Left lobe of liver (tissue), 2 donors: Measurements from ENCODE around the gene DNAJA3. TPM values are rescaled to one million over a fixed set of nuclear protein-coding genes. Genes with fewer than 3 reads are reported as not detected.
A peak's percentile ranks its signal among the peaks of the same experiment; 100 is the strongest.
"Not testable (repeated sequence)": the region's sequence is repeated elsewhere in the genome, so short reads cannot be mapped to it uniquely, and the experiment has no call there.

Source experiments
- ATAC-seq: fragments of 200-7000 bp; cut with Tn5 transposase; one replicate; pipeline ENCODE4 v1.9.1; 2020; ENCODE audit warnings: mild to moderate bottlenecking, moderate library complexity
- DNase-seq: peaks from one replicate; pipeline ENCODE4 v3.0.0-alpha.2; 2020; ENCODE audit warnings: low spot score
- total RNA-seq: library from RNA; stranded (reverse); gene quantifications from one replicate; pipeline ENCODE4 v1.2.1, GENCODE V29; 2021
- donor health status: DM: no; HTN: no; CAD: no; lungs with moderate emphysema.
- donor health status: DM: no; HTN: yes; CAD: no.

DNAJA3 gene
- total RNA-seq, 1 donor from 2014 or later = 57.0 TPM

DNA sequence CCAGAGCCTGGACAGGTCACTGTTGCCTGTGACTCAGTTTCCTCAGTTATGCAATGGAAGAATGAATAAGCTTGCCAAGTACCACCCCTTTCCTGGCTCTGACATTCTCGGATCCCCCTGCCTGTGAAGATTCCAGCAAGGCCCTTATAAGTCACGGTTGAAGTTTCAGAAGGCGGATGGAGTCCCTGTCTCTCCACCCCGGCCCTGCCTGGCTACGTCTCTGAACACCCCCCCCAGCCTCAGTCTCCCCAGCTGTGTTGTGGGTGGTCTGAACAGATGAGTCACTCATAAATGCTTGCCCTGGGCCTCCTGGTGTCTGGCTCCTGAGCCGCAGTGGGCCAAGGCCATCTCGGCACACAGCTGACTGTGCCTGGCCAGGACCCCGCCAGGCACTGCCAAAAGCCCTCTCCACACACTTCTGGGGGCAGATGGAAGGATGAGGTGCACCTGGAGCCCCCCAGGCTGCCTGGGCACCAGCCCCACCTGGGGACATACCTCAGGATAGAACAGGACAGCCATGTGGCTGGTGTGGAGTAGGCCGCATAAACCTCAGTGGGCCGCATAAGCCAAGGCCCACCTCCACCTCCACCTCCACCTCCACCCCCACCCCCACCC is 38.6 kb upstream of the DNAJA3 start:
- no peak for DNase-seq
- no peak for ATAC-seq

DNA sequence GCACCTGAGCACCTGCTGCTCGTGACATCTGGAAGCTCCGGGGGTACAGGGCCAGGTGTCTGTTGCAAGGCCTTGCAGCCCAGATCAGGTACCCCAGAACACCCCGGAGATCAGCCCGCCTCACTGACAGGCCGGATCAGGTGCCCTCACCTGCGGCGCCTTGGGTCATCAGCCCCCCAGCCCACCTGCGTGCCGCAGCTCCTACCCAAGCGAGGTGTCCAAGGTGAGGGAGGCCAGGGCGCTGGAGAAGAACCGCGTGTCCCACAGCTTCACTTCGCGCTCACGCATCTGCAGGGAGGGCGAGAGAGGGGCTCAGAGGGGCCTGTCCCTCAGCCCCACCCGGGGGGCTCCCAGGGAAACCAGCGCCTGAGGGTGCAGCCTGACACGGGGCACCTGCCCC is 37.9 kb upstream of the DNAJA3 start:
- no peak for ATAC-seq
- DNase-seq = no peak

DNA sequence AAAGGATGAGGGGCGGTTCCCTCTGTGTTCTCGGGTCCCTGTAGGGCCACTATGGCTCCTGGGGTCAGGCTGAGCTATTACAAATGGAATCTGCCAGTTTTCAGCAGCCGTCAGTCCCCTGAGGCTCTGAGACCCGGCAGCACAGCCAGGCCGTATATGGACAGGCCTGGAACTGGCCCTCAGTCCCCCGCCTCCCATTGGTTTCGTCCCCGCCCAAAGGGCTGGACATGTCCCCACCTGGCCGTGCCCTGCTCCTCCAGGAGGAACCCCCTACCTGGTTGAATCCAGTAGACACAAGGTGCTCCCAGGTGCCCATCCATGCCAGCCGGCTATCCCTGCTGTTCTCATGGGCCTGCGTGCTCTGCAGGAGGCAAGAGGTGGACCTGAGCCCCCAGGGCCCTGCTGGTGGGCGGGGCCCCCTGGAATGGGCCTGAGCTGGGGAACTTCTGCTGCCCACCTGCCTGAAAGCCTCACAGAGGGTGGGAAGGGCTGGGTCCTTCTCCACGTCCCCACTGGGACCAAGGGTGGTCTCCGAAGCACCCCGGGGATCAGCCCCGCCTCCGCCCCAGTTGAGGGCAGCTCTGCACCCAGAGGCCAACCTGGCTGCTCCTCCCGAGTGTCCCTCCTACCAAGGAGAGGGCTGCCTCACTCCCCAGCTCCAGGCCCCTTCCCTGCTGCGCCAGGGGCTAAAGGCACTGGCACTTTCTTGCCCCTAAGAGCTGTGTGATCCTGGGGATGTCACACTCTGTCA is 37.2 kb upstream of the DNAJA3 start:
- ATAC-seq (no peak), DNase-seq (no peak)

DNA sequence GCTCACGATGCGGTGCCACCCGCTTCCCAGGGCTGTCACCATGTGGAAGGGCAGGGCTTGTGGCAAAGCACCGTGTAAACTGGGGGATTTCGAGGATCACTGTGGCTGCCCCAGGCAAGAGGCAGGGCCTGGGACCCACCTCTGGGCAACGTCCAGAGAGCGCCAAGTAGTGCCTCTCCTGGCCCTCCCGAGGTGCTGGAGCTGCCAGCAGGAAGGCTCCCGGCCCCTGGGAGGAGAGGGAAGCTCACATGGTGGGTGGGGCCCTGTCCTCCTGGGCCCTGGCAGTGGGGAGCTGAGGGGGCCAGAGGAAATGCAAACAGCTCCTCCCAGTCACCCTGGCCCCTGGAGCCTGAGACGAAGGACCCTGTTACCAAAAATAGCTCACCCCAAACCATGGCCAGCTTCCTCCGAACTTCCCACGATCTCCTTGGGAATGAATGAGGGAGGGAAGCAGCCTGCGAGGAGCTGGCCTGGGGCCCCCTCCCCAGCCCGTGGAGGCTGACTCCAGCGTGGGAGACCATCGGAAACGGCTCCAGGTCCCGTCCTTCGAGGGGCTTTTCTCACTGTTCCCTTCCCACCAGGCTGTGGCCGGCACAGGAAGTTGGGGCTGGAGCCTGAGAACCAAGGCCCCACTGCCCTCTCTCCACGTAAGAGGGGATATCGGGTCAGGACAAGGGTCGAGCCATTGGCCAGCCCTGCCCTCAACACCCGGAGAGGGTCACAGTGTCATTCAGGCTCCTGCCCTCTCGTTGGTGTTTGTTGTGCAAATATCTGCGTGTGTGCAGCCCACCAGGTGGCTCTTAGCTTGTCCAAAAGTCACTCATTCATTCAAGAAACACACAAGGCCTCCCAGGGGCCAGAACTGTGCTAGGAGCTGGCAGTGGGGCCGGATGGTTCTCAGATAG is 36.4 kb upstream of the DNAJA3 start:
- DNase-seq (no peak), ATAC-seq (no peak)

DNA sequence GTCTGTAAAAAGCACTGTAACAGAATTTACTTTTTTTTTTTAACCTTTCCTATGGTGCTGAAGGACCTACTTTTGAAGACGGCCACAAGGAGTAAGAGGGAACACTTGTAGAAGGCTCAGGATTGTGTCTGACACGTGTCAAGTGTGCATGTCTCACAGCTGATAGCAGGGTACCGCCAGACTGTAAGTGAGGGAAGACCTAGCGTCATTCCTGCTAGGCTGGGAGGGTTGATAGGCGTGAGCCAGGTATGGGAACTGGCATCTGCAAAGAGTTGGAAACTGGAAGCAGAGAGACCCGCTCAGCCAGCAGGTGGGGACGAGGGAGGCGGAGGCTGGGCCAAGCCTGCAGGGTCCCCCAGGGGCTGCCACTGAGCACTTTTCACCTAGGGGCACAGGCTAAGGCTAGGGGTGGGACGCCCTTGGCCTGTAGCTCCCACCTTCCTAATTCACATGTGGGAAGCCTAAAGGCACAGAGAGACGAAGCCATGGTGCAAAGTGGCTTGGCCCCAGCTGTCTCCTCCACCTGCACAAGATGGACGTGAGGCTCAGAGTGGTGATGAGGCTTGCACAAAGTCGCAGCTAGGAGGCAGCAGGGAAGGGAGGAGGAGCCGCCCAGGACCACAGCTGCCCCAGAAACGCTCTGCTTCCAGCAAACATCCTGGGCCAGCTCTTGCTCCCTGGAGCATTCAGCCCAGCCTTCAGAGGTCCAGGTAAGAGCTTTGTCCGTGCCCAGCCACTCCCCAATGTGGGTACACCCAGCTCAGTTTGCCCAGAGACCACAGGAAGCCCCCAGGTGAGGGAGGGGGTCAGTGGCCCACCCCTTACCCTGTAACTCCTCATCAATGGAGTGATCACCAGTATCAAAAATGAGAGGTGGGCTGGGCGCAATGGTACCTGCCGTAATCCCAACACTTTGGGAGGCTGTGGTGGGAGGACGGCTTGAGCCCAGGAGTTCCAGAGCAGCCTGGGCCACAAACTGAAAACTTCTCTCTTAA is 35.1 kb upstream of the DNAJA3 start:
- ATAC-seq (no peak), DNase-seq (no peak)

DNA sequence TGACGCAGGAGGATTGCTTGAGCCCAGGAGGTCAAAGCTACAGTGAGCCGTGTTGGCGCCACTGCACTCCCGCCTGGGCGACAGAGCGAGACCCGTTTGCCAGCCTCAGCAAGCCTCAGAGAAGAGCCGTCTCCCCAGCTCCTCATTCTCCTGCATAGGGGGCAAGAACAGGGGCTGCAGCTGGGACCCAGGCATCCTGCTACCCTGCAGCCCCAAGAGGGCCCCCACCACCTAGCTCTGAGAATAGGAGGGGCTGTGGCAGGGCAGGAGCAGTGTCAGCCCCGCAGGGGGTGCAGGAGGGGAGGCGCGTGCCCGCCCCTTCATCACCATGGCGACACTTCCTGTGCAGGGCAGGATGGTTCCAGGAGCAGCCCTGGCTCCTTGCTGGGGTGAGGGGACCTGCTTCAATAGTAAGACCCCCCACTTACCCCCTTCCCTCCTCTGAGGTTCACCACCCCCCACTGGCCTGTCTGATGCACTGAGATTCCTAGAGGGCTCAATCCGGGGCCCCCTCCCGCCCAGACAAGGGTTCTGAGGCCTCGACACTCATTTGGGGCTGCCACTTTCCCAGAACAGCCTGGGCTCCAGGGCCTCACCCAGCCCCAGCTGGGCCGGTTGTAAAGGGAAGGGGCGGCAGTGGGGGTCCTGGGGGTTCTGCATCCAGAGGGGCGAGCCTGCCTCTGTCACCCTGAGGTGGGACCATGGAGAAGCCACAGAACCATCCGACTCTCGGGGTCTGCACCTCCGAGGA is 33.9 kb upstream of the DNAJA3 start:
- no peak for DNase-seq

DNA sequence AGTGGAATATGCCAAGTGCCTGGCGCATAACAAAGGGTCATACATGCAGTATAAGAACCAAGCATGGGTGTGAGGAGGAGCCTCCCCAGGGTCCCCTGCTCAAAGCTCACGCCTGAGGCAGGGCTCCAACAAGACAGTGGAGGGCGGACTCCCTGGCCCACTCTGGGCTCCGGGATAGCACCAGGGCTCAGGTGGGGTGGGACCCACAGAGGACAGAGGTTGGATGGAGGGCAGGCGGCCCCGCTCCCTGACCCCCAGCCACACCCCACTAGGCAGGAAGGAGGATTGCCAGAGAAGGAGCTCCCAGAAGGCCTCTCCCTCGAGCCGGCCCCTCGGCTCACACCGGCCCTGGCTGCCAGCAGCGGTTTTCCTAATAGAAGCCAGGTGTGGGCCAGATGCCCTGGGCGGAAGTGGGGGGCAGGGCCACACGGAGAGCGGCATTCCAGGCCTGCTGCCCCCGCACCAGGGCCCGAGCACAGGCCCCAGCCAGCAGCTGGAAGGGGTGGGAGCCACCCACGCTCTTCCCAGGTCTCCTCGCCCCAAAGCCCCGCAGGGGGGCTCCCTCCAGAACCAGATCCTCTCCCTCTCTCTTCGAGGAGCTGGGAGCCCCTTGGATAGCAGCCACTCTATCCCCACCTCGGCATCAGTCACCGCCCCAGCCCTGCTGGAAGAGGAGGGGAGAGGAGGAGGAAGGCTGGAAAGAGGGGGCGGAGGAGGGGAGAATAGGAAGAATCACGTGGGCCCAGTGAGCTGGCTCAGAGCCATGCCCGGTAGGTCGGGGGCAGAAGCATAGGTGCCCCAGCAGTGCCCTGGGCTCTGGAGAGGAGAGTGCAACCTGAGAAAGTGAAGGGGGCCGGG is 33.1 kb upstream of the DNAJA3 start:
- no peak for DNase-seq
- no peak for ATAC-seq

More for the DNA sequence above, 33.9 kb upstream of the DNAJA3 start:
- no peak for ATAC-seq

DNA sequence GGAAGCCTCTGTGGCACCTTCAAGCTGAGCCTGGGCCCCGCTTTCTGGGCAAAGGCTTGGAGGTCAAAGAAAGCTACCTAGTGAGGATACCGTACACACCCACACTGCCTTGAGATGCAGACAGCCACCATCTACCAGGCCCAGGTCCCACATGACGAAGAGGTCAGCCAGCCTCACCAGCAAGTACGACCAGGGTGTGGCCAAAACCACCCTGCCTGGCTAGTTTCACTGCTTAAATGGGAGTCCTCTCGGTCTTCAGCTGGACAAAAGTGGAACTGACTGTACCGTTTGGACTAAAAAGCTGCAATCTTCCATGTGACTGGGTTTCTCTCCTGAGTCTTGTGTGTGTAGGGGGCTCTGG is 32.4 kb upstream of the DNAJA3 start:
- ATAC-seq (no peak), DNase-seq (no peak)

DNA sequence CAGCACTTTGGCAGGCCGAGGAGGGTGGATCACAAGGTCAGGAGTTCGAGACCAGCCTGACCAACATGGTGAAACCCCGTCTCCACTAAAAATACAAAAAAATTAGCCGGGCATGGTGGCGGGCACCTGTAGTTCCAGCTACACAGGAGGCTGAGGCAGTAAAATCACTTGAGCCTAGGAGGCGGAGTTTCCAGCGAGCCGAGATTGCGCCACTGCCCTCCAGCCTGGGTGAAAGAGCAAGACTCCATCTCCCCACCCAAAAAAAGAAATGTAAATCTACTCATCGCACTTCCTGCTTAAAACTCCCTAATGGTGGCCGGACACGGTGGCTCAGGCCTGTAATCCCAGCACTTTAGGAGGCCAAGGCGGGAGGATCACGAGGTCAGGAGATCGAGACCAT is 31.8 kb upstream of the DNAJA3 start:
- ATAC-seq, DNase-seq: not testable (repeated sequence)

DNA sequence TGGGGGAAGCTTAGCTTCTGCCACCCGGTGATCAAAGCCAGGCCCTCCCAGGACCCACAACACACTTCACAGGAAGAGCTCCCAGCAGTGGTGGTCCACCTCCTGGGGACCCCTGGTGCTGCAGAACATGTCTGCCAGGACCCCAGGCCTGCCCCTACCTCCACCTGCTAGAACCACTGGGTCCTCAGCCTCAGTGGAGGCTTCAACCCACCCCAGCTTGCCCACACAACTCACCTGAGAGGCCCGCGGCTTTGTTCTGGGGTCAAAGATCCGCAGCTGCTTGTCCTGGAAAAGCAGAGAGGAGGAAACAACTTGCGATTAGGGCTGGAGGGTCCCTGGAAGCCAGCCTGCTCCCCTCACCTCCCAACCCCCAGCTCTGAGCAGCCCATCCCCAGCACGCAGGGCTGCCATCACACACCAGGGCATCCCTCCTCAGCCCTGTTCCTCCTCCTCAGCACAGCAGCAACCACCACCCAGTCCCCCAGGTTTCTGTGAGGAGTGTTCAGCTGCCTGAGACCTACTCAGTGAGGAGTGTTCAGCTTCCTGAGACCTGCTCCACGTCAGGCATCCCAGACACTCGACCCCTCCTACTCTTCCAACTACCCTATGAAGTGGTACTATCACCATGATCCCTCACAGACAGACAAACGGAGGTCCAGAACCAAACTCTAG is 30.5 kb upstream of the DNAJA3 start:
- ATAC-seq (no peak), DNase-seq (no peak)

DNA sequence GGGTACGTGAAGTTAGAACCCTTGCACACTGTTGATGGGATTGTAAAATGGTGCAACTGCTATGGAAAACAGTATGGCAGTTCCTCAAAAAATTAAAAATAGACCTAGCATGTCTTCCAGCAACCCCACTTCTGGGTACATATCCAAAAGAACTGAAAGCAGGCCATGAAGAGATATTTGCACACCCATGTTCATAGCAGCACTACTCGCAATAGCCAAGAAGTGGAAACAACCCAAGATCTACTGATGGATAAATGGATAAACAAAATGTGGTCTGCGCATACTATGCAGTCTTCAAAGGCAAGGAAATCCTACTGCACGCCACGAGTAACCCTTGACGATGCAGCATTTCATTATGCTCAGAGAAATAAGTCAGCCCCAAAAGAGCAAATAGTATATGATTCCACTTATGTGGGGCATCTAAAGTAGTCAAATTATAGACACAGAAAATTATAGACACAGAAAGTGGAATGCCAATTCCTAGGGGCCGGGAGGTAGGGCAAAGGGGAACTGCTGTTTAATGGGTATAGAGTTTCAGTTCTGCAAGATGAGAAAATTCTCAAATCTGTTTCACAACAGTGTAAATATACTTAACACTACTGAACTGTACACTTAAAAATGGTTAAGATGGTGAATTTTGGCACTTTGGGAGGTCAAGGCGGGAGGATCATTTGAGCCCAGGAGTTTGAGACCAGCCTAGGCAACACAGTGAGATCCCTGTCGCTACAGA is 26.5 kb upstream of the DNAJA3 start:
- ATAC-seq (no peak), DNase-seq (no peak)

DNA sequence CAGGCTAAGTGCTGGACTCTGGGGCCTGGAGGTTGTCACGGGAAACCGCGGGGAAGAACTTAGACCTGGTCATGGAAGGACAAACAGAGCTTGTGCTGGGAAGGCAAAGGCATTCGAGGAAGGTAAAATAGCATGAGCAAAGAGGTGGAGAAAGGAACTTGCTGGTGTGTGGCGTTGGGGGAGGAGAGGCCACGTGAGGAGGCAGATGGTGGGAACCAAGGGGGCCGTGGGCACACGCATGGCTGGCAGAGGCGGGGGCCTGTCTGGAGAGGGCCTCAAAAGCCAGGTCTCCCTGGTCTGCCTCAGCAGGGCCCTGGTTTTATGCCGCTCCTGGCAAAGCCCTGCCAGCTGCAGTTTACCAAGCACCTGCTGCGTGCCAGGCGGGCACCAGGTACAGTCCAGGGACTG is 24.6 kb upstream of the DNAJA3 start:
- no peak for ATAC-seq
- no peak for DNase-seq

DNA sequence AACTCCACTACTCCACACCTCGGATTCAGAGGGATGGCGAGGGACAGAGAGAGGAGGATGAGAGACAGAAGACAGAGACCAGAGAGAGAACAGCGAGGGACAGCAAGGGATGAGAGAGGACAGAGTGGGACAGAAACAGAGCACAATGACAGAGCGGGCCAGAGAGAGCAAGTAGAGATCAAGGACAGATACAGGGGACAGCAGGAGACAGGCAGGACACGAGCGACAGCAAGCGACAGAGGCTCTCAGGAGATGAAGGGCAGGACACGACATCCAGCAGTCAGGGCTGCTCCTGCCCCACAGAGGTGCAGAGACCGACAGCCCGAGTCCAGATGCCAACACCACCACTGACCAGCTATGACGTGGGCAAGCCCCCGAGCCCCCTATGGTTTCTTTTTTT is 24.2 kb upstream of the DNAJA3 start:
- no peak for DNase-seq
- no peak for ATAC-seq

DNA sequence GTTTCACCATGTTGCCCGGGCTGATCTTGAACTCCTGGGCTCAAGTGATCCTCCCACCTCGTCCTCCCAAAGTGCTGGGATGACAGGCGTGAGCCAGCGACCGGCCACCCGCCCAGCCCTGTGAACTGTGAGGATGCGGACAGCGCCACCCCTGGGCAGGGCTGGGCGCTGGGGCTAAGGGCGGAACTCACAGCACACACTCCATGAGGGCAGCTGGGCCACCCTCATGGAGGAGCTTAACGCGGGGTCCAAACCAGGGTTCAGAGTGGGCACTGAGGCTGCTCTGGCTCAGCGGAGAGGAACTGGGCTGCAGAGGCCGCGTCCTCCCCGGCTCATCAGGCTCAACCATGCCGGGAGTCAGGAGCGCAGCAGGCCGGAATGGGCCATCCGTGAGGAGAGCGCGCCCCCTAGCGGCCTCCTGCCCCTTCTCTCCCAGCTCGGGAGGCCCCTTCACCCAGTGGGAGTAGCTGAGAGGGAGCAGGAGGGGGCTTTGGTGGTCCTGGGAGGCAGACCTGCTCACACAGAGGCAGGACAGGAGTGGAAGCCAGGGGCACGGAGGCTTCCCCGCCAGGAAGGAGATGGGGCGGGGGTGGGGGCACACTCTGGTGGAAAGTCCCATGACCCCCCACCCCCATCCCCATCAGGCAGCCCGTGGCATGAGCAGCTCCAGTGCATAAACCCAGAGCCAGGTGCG is 23.1 kb upstream of the DNAJA3 start:
- peak; percentile 83 for DNase-seq
- peak; percentile 96 for ATAC-seq

DNA sequence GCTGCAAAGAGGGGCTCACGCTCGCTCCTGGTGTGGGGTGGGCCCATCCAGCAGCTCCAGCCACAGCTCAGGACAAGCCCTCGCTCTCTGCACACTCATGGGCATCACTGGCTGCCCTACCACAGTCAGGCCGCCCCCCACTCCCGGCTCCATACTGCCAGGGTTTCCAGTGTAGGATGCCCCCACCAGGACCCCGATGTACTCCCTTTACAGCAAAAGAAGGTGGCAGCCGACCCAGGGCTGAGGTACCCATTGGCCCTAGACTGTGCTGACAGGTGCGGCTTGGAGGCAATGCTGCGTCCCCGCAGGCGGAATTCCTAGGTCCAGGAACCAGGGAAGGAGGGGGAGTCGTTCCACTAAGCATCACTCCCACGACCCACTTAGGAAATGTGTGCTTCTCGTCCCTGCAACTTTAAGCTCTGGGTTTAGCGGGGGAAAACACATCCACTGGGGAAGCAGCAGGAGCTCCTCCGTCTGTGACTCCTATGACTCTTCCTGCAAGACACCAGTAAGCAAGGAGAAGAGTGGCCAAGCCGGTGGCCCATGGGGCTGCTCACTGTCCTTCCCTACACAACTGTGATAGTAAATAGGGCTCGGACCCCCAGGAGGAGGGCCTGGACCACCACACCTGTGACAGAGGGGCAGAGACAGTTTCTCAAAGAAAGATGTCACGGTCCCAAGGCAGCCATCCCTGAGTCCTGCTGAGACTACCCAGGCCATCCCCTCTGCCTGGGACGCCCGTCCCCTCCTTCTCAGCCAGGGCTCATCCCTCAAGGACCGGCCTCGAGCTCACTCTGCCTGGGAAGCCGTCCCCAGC is 22.3 kb upstream of the DNAJA3 start:
- ATAC-seq (peak; percentile 2), DNase-seq (no peak)
